Endothelial cell of umbilical vein (primary cell): ENCODE results near the gene FTO. TPM values are rescaled to one million over a fixed set of nuclear protein-coding genes. Genes with fewer than 3 reads are reported as not detected.

Source experiments
- BruUV-seq: library from RNA; stranded (reverse); fragments of 400-500 nt; replicated peaks from 2 replicates; lab custom pipeline; 2021; lab: Mats Ljungman, UMichigan
- CTCF ChIA-PET: fragments of 300-600, 350-600 bp; sonication (Branson Sonifier 250); formaldehyde crosslinking; loops from one replicate; lab custom pipeline; 2021; ENCODE audit warnings: antibody characterized with exemption, inconsistent platforms; lab: Charles Lee
- POLR2A ChIA-PET: fragments of 300-600, 350-600 bp; sonication (Branson Sonifier 250); formaldehyde crosslinking; loops from one replicate; lab custom pipeline; 2021; ENCODE audit warnings: antibody characterized with exemption, inconsistent platforms; lab: Charles Lee
- DNase-seq: peaks from one replicate; pipeline ENCODE4 v3.0.0-alpha.2; 2011; ENCODE audit warnings: low read depth, low spot score
- FAIRE-seq: peaks from 2 replicates; lab custom pipeline; 2011; peaks lifted over from hg19 to GRCh38; lab: Jason Lieb, UNC
- H2AFZ ChIP-seq: 2 replicates; pipeline ENCODE4 v1.6.0; 2012; ENCODE audit warnings: low read depth, low read length, control low read depth, inconsistent platforms
- H3K27ac ChIP-seq: 2 replicates; pipeline ENCODE4 v1.5.1; 2011; ENCODE audit warnings: low read depth, mild to moderate bottlenecking, control low read depth, low read length, moderate library complexity; ENCODE audit not compliant: insufficient read depth
- H3K27me3 ChIP-seq, 2 experiments: 2 replicates each; pipeline versions ENCODE4 v1.6.0 to v1.6.1; 2011; ENCODE audit warnings: low read length in 2 of 2, mixed read lengths in 1 of 2; ENCODE audit not compliant: control insufficient read depth in 2 of 2, insufficient read depth in 2 of 2
- H3K36me3 ChIP-seq, 2 experiments: 2 replicates in 1 of 2; 3 replicates in 1 of 2; pipeline ENCODE4 v1.5.1; 2011; ENCODE audit warnings: low read length in 2 of 2, mild to moderate bottlenecking in 1 of 2, moderate library complexity in 1 of 2; ENCODE audit not compliant: control insufficient read depth in 2 of 2, insufficient read depth in 2 of 2; ENCODE audit errors: extremely low read depth in 1 of 2
- H3K4me1 ChIP-seq: 3 replicates; pipeline ENCODE4 v1.5.1; 2011; ENCODE audit warnings: mild to moderate bottlenecking, low read length; ENCODE audit not compliant: control insufficient read depth, insufficient read depth; ENCODE audit errors: extremely low read depth
- H3K4me2 ChIP-seq: 2 replicates; pipeline ENCODE4 v1.6.1; 2011; ENCODE audit warnings: low read length, control low read depth, mixed read lengths; ENCODE audit not compliant: insufficient read depth
- H3K4me3 ChIP-seq, 3 experiments: fragments of 200-600 bp in 1 of 3; sonication (generic), shearing (Covaris generic) in 1 of 3; replicated peaks in 1 of 3; 2 replicates each; pipeline ENCODE4 v1.5.1; 2011 to 2016; ENCODE audit warnings: control low read depth in 3 of 3, low read length in 3 of 3, mild to moderate bottlenecking in 2 of 3, inconsistent platforms in 1 of 3, low read depth in 1 of 3, moderate library complexity in 1 of 3; ENCODE audit not compliant: insufficient read depth in 1 of 3
- H3K79me2 ChIP-seq: 2 replicates; pipeline ENCODE4 v1.6.0; 2012; ENCODE audit warnings: low read length, inconsistent platforms; ENCODE audit not compliant: control insufficient read depth, insufficient read depth
- H3K9ac ChIP-seq: replicated peaks from 2 replicates; pipeline ENCODE3; 2011; ENCODE audit warnings: low read length, control low read depth; ENCODE audit not compliant: insufficient read depth; ENCODE audit errors: extremely low read depth
- H3K9me1 ChIP-seq: replicated peaks from 3 replicates; pipeline ENCODE4 v1.6.0; 2011; ENCODE audit warnings: mild to moderate bottlenecking, low read length; ENCODE audit not compliant: control insufficient read depth, insufficient read depth; ENCODE audit errors: extremely low read depth
- H3K9me3 ChIP-seq: replicated peaks from 2 replicates; pipeline ENCODE4 v1.5.1; 2012; ENCODE audit warnings: low read length, inconsistent platforms; ENCODE audit not compliant: control insufficient read depth, insufficient read depth
- H4K20me1 ChIP-seq: replicated peaks from 2 replicates; pipeline ENCODE3; 2011; ENCODE audit warnings: mild to moderate bottlenecking, low read length; ENCODE audit not compliant: control insufficient read depth, insufficient read depth; ENCODE audit errors: extremely low read depth
- EZH2 ChIP-seq: IDR thresholded peaks from 2 replicates; pipeline ENCODE4 v1.6.1; 2012; ENCODE audit warnings: borderline replicate concordance, low read depth, mild to moderate bottlenecking, moderate library complexity, low read length, inconsistent platforms; ENCODE audit not compliant: severe bottlenecking
- FOS ChIP-seq: IDR thresholded peaks from 2 replicates; pipeline ENCODE4 v1.6.1; 2011; ENCODE audit warnings: mild to moderate bottlenecking, low read length, moderate library complexity, borderline replicate concordance; ENCODE audit not compliant: insufficient read depth
- GATA2 ChIP-seq: IDR thresholded peaks from 2 replicates; pipeline ENCODE4 v1.7.0; 2011; ENCODE audit warnings: low read depth, mild to moderate bottlenecking, moderate library complexity, mixed read lengths, low read length; ENCODE audit not compliant: insufficient read length, insufficient read depth
- JUN ChIP-seq: IDR thresholded peaks from 2 replicates; pipeline ENCODE4 v1.6.1; 2011; ENCODE audit warnings: borderline replicate concordance, low read depth; ENCODE audit not compliant: insufficient read length, insufficient read depth
- MYC ChIP-seq: IDR thresholded peaks from one replicate; pipeline ENCODE4 v1.6.1; 2011; ENCODE audit warnings: mild to moderate bottlenecking, low read depth, low read length
- POLR2A ChIP-seq: IDR thresholded peaks from 2 replicates; pipeline ENCODE4 v1.6.1; 2012; ENCODE audit warnings: low read depth, mild to moderate bottlenecking, control low read depth, low read length
- dilution Hi-C: fragments of 300-500 bp; cut with MboI; formaldehyde crosslinking; loops from one replicate; pipeline ENCODE4 v1.15.0; 2019; ENCODE audit warnings: low sequenced_read_pairs; ENCODE audit not compliant: extremely low pct_ligation_motif_present
- intact Hi-C: fragments of 100-400 bp; cut with micrococcal nuclease; formaldehyde crosslinking; loops from one replicate; pipeline ENCODE4 v1.10.0; 2022
- polyA plus RNA-seq, 4 experiments: library from polyadenylated mRNA; depleted of rRNA in 3 of 4; stranded (reverse) in 3 of 4; unstranded in 1 of 4; fragments of >200 nt; gene quantifications; 2 replicates each; pipeline versions ENCODE4 v1.2.1 to v1.2.3, GENCODE V29; 2011 to 2012; ENCODE audit warnings: missing spikeins in 1 of 4
- total RNA-seq: library from RNA; stranded (reverse); gene quantifications from 2 replicates; pipeline ENCODE4 v1.2.3, GENCODE V29; 2021
- TF ChIP-seq, protein P1 (sequence below): IDR thresholded peaks from 2 replicates; pipeline ENCODE4 v1.6.1; 2011; ENCODE audit not compliant: insufficient read depth, insufficient read length
- TF ChIP-seq, protein P2 (sequence below), 2 donors: IDR thresholded peaks; 1 replicate in 1 of 2; 2 replicates in 1 of 2; pipeline ENCODE4 v1.5.1; 2011; ENCODE audit warnings: low read length in 2 of 2, mild to moderate bottlenecking in 2 of 2, moderate library complexity in 2 of 2, control low read depth in 1 of 2, inconsistent platforms in 1 of 2, low read depth in 1 of 2; ENCODE audit not compliant: insufficient read depth in 1 of 2; ENCODE audit errors: extremely low read depth in 1 of 2

FTO gene
- total and polyA plus RNA-seq, 2 donors (not counting 3 experiments of a cell fraction or from before 2014, with no cell fraction given): 48.6 to 87.1 TPM

DNA sequence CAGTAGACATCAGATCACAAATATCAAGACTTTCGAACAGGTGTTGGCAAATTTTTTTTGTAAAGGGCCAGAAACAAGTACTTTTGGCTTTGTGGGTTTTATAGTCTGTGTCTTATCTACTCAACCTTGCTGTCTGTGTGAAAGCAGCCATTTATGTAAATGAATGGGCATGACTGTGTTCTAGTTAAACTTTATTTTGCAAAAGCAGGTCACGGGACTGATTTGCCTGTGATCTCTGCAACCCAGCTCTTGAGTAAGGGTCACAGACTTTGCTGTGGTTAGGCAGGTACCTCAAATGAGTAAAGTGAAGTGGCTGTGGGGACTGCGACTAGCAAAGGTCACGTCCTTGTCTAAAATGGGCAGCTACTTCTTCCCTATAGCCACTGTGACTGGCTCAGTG is 136.5 kb downstream of the FTO start:
- TF ChIP-seq JUN: no peak
- TF ChIP-seq MYC: no peak
- TF ChIP-seq, protein P1, sequence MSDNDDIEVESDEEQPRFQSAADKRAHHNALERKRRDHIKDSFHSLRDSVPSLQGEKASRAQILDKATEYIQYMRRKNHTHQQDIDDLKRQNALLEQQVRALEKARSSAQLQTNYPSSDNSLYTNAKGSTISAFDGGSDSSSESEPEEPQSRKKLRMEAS: no peak
- no peak for TF ChIP-seq GATA2
- TF ChIP-seq FOS: no peak
- TF ChIP-seq POLR2A: no peak
- no peak for TF ChIP-seq EZH2
- TF ChIP-seq, protein P2, sequence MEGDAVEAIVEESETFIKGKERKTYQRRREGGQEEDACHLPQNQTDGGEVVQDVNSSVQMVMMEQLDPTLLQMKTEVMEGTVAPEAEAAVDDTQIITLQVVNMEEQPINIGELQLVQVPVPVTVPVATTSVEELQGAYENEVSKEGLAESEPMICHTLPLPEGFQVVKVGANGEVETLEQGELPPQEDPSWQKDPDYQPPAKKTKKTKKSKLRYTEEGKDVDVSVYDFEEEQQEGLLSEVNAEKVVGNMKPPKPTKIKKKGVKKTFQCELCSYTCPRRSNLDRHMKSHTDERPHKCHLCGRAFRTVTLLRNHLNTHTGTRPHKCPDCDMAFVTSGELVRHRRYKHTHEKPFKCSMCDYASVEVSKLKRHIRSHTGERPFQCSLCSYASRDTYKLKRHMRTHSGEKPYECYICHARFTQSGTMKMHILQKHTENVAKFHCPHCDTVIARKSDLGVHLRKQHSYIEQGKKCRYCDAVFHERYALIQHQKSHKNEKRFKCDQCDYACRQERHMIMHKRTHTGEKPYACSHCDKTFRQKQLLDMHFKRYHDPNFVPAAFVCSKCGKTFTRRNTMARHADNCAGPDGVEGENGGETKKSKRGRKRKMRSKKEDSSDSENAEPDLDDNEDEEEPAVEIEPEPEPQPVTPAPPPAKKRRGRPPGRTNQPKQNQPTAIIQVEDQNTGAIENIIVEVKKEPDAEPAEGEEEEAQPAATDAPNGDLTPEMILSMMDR (IDR thresholded peaks at IDR 0.05; ENCODE audit: extremely low read depth in 1 of 2, insufficient read depth in 1 of 2, low read depth in 1 of 2, low read length in 2 of 2): no peak
- ChIA-PET POLR2A (no interaction called here), CTCF (no interaction called here)
- Histone ChIP-seq H3K27me3 (no peaks in the 10 kb centered on the region), H4K20me1 (no peaks in the 10 kb centered on the region), H3K4me1 (no peaks in the 10 kb centered on the region), H3K36me3 (no peaks in the 10 kb centered on the region), H3K4me3 (no peak overlapping the region), H3K79me2 (no peaks in the 10 kb centered on the region), H3K9ac (no peak overlapping the region), H3K27ac (no peak overlapping the region), H3K9me1 (no peaks in the 10 kb centered on the region), H2AFZ (no peak overlapping the region), H3K9me3 (no peaks in the 10 kb centered on the region), H3K4me2 (no peak overlapping the region)
- FAIRE-seq (no peak), DNase-seq (no peak)
- dilution Hi-C loops: no loop called here
- BruUV-seq: no TSS peak
- intact Hi-C loops: no loop called here
